Neural crest cell (in vitro differentiated cells): ENCODE measurements around the gene ASPDH. TPM values are rescaled to one million over a fixed set of nuclear protein-coding genes. Genes with fewer than 3 reads are reported as not detected.

Experiments used
- DNase-seq: peaks from one replicate; pipeline ENCODE4 v3.0.0; 2021; ENCODE audit warnings: low read depth, mixed read lengths, low spot score
- H3K27ac Mint-ChIP-seq: one replicate; pipeline ENCODE4 v1.8.0; 2021; ENCODE audit warnings: mild to moderate bottlenecking, mixed read lengths; ENCODE audit not compliant: unreplicated experiment
- H3K27me3 Mint-ChIP-seq: 2 replicates; pipeline ENCODE4 v1.8.0; 2021; ENCODE audit warnings: low read depth, mild to moderate bottlenecking, mixed read lengths
- H3K36me3 Mint-ChIP-seq: 2 replicates; pipeline ENCODE4 v1.8.0; 2021; ENCODE audit warnings: low read depth, mild to moderate bottlenecking, mixed read lengths
- H3K4me1 Mint-ChIP-seq: 2 replicates; pipeline ENCODE4 v1.8.0; 2021; ENCODE audit warnings: mixed read lengths
- H3K4me3 Mint-ChIP-seq: one replicate; pipeline ENCODE4 v1.8.0; 2021; ENCODE audit warnings: mild to moderate bottlenecking, mixed read lengths
- H3K9me3 Mint-ChIP-seq: 2 replicates; pipeline ENCODE4 v1.8.0; 2021; ENCODE audit warnings: mixed read lengths
- CTCF ChIP-seq: fragments of 200-600 bp; sonication (generic); conservative IDR thresholded peaks from 2 replicates; pipeline ENCODE4 v1.5.0; 2021; ENCODE audit warnings: antibody characterized with exemption, mild to moderate bottlenecking
- total RNA-seq: library from RNA; stranded (reverse); gene quantifications from 2 replicates; pipeline ENCODE4 v1.2.1, GENCODE V29; 2021

Gene ASPDH
- total RNA-seq, 1 donor from 2014 or later, result 1.2 TPM

DNA sequence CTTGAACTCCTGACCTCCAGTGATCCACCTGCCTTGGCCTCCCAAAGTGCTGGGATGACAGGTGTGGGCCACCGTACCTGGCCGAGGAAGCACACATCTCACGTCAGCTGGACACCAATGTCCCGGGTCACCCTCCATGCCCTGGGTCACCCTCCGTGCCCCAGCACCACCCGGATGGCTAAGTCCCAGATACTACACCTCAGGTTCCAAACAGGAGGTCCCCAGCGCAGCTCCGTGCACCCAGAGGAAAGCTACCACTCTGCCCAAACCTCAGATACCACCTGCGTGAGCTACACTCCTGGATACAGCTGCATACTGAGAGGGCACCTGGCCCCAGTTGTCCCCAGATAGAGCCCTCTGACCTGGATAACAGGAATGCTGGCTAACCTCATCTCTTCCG is 40.5 kb upstream of the ASPDH start:
- DNase-seq, result no peak
- Mint-ChIP-seq H3K9me3 (no peaks in the 10 kb centered on the region), H3K27me3 (no peaks in the 10 kb centered on the region)

DNA sequence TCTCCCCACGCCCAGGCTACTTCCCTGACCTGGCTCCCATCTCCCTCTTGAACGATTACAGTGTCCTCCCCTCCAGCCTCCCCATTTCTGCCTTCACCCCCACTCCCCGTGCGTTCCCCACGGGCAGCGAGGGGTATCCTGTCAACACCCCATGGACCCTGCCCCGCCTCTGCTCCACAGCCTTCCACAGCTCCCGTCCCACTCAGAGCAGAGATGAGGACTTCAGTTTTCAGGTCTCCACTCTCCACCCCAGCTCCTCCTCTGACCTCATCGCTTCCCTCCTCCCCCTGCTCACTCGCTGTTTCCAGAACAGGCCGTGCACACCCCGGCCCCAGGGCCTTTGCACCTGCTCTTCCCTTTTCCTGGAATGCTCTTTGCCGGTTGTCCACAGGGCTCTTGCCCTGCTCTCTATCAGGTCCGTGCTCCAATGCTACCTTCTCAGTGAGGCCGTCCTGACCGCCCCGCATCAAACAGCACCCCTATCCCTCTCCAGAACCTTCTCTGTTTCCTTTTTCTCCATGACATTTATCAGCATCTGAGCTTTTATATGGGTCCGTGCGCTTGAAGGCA is 39.5 kb upstream of the ASPDH start:
- Mint-ChIP-seq H3K36me3 (no peaks in the 10 kb centered on the region), H3K9me3 (no peaks in the 10 kb centered on the region), H3K27me3 (no peaks in the 10 kb centered on the region), H3K4me3 (peak overlapping the region; percentile 41), H3K4me1 (peaks cover 40% of the 10 kb centered on the region), H3K27ac (no peak overlapping the region)
- no peak for DNase-seq
- TF ChIP-seq CTCF, result no peak

More for the DNA sequence above, 40.5 kb upstream of the ASPDH start:
- Mint-ChIP-seq H3K4me3 (peak overlapping the region; percentile 66), H3K4me1 (peaks cover 40% of the 10 kb centered on the region), H3K36me3 (no peaks in the 10 kb centered on the region), H3K27ac (no peak overlapping the region)
- TF ChIP-seq CTCF, result no peak

GRCh38 chr19:50552540-50552939 is 38.8 kb upstream of the ASPDH start:
- no peak for TF ChIP-seq CTCF
- H3K4me3 Mint-ChIP-seq, result peak overlapping the region; percentile 57
- no peaks in the 10 kb centered on the region for H3K9me3 Mint-ChIP-seq
- H3K4me1 Mint-ChIP-seq, result peaks cover 40% of the 10 kb centered on the region
- no peak overlapping the region for H3K27ac Mint-ChIP-seq
- no peaks in the 10 kb centered on the region for H3K36me3 Mint-ChIP-seq
- no peak for DNase-seq
- no peaks in the 10 kb centered on the region for H3K27me3 Mint-ChIP-seq

DNA sequence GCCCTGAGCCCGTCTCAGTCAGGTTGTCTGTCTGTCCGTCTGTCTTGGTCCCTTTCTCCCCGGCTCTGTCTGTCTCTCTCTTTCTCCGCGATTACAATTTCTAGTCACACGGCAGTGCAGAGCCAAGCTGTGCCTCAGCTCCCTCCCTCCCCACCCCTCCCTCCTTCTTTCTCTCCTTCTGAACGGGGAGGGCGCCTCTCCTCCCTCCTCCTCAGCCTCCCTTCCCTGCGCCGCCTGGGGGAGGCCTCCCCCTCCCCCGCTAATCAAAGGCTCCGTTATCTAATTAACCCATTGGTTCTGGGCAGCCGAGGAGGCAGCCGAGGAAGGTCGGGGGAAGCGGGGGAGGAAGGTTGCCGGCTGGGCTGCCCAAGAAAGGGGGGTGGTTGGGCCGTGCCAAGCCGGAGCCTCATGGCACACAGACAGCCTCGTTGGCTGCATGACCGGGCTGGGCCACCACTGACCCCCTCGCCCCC is 38.0 kb upstream of the ASPDH start:
- DNase-seq, result no peak
- TF ChIP-seq CTCF, result no peak
- no peaks in the 10 kb centered on the region for H3K27me3 Mint-ChIP-seq
- H3K9me3 Mint-ChIP-seq, result no peaks in the 10 kb centered on the region
- H3K36me3 Mint-ChIP-seq, result no peaks in the 10 kb centered on the region
- peaks cover 37% of the 10 kb centered on the region for H3K4me1 Mint-ChIP-seq
- H3K27ac Mint-ChIP-seq, result no peak overlapping the region
- H3K4me3 Mint-ChIP-seq, result peak overlapping the region; percentile 84

DNA sequence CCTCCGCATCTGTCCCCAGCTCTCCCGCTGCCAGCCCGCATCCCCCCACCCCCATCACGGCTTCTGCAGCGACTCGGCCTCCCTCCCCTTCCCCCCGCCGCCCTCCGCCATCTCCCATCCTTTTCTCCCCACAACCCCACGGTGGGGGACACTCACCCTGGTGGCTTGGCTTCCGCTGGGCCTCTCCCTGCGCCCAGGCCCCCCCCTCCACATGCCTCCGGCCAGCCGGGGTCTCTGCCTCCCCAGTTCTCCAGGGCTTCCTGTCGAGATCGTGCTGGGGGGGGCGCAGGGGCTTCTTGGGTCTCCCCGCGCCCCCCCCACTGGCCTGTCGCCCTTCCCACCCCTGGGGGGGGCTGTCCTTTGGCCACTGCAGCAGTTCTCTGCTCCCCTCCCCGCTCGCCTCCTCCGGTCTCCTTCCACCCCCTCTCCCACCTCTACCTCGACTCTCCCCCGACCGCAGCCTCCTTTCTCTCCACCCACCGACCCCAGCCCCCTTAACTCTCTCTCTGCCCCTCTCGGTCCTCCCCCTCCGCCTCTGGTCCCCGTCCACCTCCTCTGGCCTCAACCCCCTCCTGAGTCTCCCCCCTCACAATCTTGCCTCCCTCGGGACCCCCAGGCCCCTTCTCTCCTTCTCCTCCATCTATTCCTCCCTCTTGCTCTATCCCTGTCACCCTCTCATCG is 37.5 kb upstream of the ASPDH start:
- H3K27me3 Mint-ChIP-seq, result no peaks in the 10 kb centered on the region
- TF ChIP-seq CTCF, result no peak
- H3K9me3 Mint-ChIP-seq, result no peaks in the 10 kb centered on the region
- peaks cover 33% of the 10 kb centered on the region for H3K4me1 Mint-ChIP-seq
- no peaks in the 10 kb centered on the region for H3K36me3 Mint-ChIP-seq
- DNase-seq, result no peak
- no peak overlapping the region for H3K27ac Mint-ChIP-seq
- peak overlapping the region; percentile 84 for H3K4me3 Mint-ChIP-seq
